HG03565 (cell line): ENCODE results near the gene GALT.

ENCODE experiments used
- ATAC-seq: cut with Tn5 transposase; IDR thresholded peaks from one replicate; pipeline ENCODE4 v1.9.1; 2021; ENCODE audit warnings: mild to moderate bottlenecking, moderate library complexity; ENCODE audit not compliant: unreplicated experiment

GALT gene

GRCh38 chr9:34646211-34647083, at the start of gene GALT:
Gene GALT (plus strand): TSS chr9:34646675. CDS start chr9:34646705, 30 bp downstream.
- peak; percentile 67 for ATAC-seq

DNA sequence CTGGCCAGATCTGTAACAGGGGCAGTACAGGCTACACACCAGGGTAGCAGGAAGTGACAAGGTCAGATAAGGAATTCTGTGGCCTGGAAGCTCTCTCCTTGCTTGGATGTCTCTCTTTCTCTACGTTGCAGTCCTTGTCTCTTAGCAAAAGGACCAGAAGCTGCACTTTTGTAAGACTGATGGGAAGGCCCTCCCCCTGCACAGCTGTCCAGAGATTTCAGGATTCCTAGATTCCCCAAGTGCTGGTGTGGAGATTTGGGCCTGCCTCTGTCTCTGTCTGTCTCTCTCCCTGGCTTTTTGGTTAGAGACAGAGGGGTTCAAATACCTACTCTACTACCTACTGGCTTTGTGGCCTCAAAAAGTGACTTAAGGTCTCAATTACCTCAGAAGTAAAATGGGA, 46.9 kb upstream of the GALT start:
- ATAC-seq: no peak

DNA sequence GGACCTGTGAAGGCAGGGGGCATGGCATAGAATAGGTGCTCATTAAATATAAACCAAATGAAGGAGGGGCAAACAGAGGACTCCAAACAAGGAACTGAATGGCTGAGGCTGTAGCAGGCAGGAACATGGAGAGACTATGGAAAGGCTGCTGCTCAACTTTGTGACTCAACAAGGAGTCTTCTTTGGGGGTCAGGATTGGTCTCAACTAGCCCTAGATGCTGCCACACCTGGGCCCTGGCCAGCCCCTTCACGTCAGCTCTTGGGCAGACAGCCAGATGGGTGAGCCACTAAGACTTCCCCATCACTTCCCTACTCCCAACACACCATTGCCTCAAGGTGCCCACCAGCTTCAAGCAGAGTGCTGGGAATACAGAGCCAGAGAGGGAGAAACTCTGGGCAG, 45.6 kb upstream of the GALT start:
- ATAC-seq: no peak

- no peak for ATAC-seq
Observed at GRCh38 chr9:34601937-34602573, 44.4 kb upstream of the GALT start.

- ATAC-seq: peak; percentile 49
Observed at GRCh38 chr9:34603610-34604231, 42.8 kb upstream of the GALT start.

DNA sequence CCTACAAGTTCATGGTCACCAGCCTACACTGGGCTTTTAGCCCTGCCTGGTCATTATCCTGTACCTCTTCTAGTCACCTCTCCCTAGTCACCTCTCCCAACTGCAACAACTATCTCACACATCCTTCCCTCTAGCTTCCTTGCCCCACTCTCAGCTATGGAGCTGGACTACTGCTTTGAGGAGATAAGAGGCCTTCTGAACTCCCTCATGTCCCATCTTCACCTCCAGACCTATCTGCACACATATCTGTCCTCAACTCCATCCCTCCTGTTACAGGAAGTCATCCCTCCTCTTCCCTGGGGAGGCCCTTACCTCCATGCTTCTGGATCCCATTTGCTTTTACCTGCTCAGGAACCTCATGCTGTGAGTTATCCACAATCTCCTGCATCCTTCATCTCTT, 40.3 kb upstream of the GALT start:
- no peak for ATAC-seq

DNA sequence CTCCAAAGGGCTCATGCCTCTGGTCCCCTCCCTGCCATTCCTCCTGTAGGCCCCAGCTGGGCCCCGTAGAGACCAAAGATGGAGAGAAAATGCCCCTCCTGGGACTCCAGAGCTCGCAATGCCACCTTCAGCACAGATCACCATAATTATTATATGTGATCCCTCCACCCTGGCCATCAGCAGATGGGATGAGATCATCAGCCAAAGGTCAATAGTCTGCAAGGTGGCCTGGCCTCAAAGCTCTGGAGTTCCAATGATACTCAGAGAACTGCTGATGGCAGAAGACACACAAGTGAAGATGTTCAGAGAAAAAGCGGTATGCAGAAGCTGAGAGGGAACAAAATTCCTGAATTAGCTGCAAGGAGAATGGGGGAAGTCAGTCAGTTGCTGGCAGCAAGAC, 39.6 kb upstream of the GALT start:
- ATAC-seq: no peak

DNA sequence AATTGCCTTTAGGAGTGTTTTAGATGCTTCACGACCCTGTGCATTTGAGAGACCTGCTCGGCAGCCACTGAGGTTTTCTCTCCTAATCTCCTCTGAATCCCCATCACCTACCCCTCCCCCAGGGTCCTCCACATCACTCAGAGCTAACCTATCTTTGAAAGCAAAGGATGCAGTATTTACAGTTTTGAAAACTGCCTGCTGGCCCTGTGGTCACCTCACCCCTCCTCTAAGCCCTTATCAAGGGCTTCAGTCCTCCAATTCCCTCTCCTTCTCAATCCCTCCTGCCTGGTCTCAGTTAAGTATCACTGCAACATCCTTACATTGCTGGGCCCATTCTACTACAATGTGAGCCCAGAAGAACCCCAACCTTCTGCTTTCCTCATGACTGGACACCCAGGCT, 39.1 kb upstream of the GALT start:
- ATAC-seq: no peak

DNA sequence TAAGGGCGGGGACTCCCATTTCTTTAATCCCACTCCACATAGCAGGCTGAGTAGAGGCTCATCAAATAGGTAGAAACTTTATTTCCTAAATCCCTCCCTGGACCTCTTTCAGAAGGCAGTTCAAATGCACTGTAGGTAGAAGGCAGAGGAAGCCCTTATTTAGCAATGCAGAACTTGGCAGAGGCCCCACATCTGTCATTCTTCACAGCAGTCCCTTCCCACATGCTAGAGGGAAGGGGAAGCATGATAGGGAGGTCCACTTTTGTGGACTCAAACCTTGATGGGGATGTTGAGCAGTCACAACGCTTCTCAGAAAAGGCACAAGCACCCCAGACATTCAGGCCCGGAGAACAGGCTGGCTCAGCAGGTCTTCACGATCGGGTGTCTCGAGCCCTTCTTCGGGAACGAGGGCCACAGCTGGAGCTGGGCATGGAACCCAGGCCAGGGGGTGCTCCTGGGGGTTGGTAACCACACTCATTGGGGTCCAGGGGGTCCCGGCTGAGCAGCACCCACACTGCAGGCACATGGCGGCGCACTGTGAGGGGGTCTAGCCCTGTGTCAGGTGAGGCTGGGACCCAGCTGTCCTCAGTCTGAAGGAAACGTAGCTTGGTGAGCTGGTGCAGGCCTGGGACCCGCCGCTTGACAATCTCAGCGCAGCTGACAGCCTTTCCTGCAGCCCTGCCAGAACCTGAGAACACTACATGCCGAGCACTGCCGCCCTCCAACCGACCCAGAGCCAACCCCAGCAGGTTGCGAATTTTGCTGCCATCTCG, 35.9 kb upstream of the GALT start:
- no peak for ATAC-seq

GRCh38 chr9:34611251-34611810, 35.1 kb upstream of the GALT start:
- ATAC-seq: no peak

DNA sequence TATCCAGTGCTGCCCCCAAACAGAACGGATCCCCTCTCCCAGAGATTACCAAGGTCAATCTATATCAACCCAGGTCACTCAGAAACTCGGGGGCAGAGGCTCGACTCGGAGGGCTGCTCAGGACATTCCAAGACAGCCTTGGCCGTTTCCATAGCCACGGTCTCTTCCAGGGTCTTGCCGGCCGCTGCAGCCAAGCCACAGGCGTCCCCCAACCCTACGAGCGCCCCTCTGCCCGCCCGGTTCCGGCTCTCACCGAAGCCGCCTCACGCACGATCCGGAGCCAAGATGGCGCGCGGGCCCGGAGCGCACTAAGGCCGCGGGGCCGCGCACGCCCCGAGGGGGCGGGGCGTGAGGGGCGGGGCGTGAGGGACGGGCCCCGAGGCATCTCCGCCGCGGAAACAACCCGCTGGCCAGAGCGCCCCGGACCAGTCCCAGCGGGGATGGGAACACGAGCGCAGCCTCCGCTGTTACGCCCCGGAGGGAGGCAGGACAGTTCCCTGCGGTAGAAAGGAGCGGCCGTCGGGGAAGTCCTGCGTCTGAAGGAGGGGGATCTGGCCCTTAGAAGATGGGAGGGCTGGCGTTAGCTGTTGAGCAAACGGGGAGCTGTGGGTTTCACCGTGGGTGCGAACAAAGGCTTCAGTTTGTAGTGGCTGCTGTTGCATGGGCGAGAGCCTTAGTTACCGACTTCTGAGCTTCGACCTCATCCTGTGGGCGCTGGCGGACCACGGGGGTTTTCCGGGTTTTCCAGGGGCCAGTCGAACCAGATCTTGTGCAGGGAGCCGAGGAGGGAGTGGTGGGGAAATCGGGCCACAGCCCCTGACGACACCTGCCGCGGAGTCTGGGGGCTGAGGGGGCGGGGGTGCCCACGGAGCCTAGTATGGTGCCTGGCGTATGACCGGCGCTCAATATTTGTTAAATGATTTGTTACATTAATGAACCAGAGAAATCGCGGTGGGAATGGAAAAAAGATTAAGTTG, 34.4 kb upstream of the GALT start, which contains the start of gene RPP25L:
TSS of gene RPP25L (minus strand) at position 287 of the 977 bp plus-strand sequence. CDS start 801 bp downstream, outside the sequence.
- ATAC-seq: peak; percentile 69

- no peak for ATAC-seq
Observed at GRCh38 chr9:34612788-34613390, 33.6 kb upstream of the GALT start.

DNA sequence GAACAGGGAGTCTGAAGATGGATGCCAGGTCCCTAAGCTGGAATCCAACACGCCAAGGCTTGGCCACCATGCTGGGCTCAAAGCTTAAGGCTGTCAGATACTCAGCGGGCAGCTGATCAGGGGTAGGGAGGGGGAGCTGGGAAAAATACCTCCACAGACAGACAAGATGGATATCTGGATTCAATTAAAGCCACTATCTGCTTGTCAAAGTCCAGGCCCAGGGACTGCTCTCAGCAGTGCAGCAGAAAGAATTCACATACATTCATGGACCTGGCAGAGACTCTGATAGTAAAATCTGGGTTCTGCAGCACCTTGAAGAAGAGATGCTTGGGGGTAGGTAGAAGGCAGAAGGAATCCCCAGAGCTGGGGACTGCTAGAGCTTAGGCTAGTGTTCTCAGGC, 31.3 kb upstream of the GALT start:
- no peak for ATAC-seq

DNA sequence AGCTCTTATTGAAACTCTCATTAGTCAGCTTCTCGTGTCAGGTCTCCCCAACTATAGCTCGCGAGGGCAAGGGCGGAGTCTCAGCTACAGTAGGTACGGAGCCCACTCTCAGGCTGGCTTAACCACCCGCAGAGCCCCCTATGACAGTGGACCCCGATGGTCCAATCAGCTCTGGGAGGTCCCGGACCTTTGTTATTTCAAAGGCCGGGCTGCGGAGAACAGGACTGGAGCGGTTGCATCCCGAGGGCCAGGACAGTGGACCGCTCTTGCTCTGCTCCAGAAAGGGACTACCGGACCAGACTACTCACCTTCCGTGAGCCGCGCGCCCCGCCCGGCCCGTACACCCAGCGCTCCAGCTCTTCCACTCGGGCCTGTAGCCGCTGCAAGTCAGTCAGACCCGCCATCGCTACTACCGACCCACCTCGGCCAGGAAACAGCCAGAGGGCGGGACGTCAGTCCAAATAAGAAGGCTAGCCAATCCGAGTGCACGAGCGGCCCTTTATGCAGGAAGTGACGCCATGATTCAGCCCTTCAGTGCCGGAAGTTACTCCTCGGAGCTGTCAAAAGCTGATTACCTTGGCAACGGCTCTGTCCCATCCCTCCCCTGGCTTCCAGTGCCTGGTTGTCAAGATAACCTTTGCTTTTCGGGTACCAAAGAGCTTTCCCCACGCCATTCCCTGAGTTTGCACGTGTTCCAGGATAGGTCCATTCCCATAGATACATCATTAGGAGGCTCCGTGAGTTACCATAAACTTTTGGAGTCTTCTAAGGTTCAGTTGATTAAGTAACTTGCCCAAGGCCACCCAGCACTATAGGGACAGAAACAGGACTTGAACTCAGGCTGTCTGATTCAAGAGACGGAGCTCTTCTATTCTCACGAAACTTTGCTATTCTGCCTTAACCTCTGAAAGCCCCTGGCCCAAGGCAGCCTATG, 26.1 kb upstream of the GALT start, which contains the start of gene DCTN3:
TSS of gene DCTN3 (minus strand) at position 435 of the 934 bp plus-strand sequence. CDS start at position 404, 31 bp downstream.
- peak; percentile 98 for ATAC-seq

- ATAC-seq: no peak
Observed at GRCh38 chr9:34623374-34624235, 22.9 kb upstream of the GALT start.

DNA sequence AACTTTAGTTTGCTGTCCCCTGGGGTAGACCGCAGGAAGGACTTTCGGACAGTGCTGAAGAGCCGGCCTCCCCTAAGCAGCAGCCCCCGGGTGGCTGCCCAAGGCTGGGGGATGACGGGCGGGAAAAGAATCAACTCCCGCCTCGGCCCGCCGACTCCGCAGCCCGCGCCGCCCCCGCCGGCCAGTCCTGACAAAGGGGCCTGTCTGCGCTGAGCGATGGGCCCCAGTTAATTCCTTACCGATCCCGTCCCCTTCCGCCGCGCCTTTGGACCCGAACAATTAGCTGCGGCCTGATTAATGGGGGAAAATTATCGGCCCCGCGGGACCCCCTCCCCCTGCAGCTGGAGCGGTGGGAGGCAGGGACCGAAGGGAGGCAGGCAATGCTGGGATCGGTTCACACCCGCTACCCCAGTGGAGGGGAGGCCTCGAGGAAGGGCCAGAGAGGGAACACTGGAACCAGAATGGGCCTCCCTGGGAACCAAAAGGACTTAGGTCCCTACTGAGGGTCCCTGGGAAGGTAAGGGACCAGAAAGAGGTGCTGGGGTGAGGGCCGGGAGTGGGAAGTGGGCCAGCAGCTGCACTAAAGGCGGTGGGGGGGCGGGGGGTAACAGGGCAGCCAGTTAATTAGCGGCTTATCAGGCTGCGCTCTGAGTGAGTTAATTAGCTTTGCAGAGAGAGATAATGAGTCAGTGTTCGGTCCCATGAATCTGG, 21.8 kb upstream of the GALT start:
- ATAC-seq: no peak
